HG03520 (cell line): ENCODE measurements around the gene SPIRE2.
"Not testable (repeated sequence)": the region's sequence is repeated elsewhere in the genome, so short reads cannot be mapped to it uniquely, and the experiment has no call there.

ENCODE experiments used
- ATAC-seq: cut with Tn5 transposase; IDR thresholded peaks from one replicate; pipeline ENCODE4 v1.9.1; 2021; ENCODE audit warnings: mild to moderate bottlenecking, moderate library complexity; ENCODE audit not compliant: unreplicated experiment

Gene SPIRE2

GRCh38 chr16:89912143-89912542 lies 83.9 kb downstream of the SPIRE2 start:
- ATAC-seq = no peak

DNA sequence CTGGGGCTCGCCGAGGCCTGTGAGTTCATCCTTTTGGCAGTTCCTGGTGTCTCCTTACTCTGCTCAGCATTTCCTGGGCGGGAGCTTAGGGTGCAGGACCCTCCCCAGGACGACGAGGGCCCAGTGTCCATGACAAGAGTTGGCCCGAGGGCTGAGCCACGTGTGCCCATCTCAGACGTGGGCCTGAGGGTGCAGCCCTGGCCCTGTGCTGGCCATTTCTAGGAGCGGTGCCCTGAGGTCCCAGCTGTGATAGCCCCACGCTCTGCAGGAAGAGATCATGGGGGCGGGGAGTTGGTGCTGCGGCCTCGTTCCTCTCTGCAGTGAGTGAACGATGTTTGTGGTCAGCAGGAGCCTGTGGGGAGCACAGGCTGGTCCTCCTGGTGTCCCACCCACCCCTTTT lies 84.4 kb downstream of the SPIRE2 start:
- no peak for ATAC-seq

DNA sequence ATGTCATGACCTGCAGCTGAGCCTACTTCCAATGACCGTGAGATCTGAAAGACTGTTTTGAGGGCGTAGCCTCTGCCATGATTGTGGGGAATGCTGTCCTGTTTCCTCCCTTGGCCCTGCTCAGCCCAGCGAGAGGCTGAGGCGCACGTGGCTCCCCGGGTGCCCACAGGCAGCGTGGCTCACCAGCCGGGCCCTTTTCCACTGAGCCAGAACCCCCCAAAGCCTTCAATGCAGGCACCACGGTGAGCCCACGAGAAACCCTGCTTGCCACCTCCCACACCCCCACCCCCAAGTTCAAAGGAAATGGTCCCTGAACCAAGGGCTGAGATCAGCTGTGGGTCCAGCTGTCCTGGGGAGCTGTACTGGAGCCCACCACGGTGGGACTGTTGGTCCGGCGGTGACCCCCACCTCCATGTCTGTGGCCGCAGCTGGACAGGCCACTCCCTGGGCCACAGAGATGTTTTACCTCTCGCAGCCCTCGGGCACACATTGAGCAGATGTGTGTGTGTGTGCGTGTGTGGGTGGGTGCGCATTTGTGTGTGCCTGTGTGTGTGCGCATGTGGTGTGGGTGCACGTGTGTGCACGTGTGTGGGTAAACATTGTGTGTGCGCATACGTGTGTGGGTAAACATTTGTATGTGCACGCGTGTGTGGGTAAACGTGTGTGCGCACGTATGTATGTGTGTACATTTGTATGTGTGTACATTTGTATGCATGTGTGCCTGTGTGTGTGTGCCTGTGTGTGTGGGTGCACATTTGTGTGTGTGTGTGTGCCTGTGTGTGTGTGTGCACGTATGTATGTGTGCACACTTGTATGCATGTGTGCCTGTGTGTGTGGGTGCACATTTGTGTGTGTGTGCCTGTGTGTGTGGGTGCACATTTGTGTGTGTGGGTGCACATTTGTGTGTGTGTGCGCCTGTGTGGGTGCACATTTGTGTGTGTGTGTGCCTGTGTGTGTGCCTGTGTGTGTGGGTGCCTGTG lies 85.4 kb downstream of the SPIRE2 start:
- ATAC-seq = no peak

GRCh38 chr16:89914642-89915285 lies 86.5 kb downstream of the SPIRE2 start:
- not testable (repeated sequence) for ATAC-seq

DNA sequence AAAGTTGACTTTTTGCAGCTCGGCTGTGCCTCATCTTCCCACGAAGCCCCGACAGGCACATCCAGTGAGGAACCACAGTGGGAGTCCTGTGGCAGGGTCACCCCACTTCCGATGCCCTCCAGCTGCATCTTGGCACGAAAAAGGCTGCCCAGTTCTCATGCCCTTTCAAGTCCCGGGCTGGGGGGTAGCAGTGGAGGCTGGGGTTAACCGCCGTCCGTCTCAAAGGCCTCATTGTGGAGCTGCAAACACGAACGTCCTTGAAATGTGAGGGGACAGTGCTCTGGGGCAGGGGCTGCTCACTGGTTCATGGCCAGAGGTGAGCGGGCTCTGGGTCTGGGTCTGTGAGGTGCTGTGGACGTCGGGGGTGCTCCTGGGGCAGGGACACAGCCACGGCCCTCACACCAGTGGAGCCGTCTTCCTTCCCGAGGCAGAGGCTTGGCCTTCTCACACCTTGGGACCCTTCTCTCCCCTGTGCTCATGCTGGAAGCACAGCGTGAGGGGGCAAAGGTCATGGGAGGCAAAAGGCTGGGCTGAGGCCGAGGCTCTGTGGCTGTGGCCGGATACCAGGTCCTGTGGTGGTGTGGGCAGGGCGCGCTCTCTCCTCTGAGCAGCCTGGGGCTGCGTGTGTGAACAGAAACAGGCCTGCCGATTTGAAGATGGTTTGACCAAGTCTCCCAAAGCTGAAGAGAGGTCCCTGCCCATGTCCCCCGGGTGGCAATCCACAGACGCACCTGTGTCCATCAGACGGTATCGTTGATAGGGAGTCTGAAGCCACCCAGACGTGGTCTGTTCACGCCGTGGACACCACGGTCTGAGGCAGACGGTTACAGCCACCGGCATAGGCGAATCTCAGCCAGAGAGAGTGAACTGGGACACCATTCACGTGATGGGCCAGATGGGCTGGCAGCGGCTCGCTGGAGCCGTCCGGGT lies 87.3 kb downstream of the SPIRE2 start:
- ATAC-seq = no peak

- no peak for ATAC-seq
These were observed 89.6 kb downstream of the SPIRE2 start for GRCh38 chr16:89917773-89918452.

DNA sequence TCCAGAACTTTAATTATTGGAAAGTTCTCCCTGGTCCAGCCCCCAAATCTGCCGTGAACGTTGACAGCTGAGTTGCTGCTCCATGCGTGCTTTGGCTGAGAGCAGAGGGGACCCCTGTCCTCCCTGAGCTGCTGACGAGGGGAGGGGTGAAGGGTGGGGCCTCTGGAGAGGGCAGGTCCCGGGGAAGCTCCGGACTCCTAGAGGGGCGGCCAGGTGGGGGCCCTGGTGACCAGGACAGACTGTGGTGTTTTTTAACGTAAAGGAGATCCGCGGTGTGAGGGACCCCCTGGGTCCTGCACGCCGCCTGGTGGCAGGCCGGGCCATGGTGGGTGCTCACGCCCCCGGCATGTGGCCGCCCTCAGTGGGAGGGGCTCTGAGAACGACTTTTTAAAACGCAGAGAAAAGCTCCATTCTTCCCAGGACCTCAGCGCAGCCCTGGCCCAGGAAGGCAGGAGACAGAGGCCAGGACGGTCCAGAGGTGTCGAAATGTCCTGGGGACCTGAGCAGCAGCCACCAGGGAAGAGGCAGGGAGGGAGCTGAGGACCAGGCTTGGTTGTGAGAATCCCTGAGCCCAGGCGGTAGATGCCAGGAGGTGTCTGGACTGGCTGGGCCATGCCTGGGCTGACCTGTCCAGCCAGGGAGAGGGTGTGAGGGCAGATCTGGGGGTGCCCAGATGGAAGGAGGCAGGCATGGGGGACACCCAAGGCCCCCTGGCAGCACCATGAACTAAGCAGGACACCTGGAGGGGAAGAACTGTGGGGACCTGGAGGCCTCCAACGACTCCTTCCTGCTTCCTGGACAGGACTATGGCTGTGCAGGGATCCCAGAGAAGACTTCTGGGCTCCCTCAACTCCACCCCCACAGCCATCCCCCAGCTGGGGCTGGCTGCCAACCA lies 90.4 kb downstream of the SPIRE2 start, which contains the start of gene MC1R:
MC1R (plus strand) TSS at position 410 of the 895 bp plus-strand sequence; CDS start at position 807, 397 bp downstream.
- ATAC-seq = no peak

DNA sequence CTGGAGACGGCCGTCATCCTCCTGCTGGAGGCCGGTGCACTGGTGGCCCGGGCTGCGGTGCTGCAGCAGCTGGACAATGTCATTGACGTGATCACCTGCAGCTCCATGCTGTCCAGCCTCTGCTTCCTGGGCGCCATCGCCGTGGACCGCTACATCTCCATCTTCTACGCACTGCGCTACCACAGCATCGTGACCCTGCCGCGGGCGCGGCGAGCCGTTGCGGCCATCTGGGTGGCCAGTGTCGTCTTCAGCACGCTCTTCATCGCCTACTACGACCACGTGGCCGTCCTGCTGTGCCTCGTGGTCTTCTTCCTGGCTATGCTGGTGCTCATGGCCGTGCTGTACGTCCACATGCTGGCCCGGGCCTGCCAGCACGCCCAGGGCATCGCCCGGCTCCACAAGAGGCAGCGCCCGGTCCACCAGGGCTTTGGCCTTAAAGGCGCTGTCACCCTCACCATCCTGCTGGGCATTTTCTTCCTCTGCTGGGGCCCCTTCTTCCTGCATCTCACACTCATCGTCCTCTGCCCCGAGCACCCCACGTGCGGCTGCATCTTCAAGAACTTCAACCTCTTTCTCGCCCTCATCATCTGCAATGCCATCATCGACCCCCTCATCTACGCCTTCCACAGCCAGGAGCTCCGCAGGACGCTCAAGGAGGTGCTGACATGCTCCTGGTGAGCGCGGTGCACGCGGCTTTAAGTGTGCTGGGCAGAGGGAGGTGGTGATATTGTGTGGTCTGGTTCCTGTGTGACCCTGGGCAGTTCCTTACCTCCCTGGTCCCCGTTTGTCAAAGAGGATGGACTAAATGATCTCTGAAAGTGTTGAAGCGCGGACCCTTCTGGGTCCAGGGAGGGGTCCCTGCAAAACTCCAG lies 91.5 kb downstream of the SPIRE2 start:
- no peak for ATAC-seq

GRCh38 chr16:89920723-89921122 lies 92.4 kb downstream of the SPIRE2 start:
- ATAC-seq = no peak
